ENCODE data around the gene OR2F2. TPM values are rescaled to one million over a fixed set of nuclear protein-coding genes. Genes with fewer than 3 reads are reported as not detected.

The OR2F2 gene
- total RNA-seq, 1 donor from 2014 or later = not detected

GRCh38 chr7:143906895-143907294 is 28.1 kb upstream of the OR2F2 start:
- TF ChIP-seq CTCF (IDR thresholded peaks at IDR 0.05) = no peak
- no peaks in the 10 kb centered on the region for H3K9me3 ChIP-seq
- H3K27me3 ChIP-seq = no peaks in the 10 kb centered on the region
- H3K4me3 ChIP-seq = no peak overlapping the region
- no peak overlapping the region for H3K27ac ChIP-seq
- intact Hi-C loops (cut with DNase I) = loop anchor here (10.0 kb wide), 1 partner anchor 928 kb away; the partner anchor contains the start of gene TPK1
- no peak for DNase-seq (ENCODE audit: low spot score in 2 of 2)
- H3K36me3 ChIP-seq = no peaks in the 10 kb centered on the region
- no peaks in the 10 kb centered on the region for H3K4me1 ChIP-seq

- H3K36me3 ChIP-seq = no peaks in the 10 kb centered on the region
Measured at GRCh38 chr7:143908120-143908519, 26.9 kb upstream of the OR2F2 start.

DNA sequence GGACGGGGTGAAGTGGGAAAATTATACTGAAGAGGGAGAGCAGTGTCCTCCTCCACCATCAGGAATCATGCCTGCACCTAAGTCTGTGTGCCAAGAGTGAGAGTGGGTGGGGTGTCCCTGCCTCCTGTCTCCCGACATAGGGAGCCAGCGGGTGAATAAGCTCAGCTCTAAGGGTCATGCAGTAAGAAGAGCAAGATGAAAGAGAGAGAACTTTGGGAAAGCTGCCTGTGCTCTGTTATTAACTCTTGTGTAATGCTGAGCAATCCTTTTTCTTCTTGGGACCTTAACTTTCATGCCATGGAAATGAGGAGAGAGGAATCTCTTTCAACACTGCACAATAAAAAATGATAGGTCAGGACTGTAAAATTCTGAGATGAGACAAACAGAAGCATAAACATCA is 25.2 kb upstream of the OR2F2 start:
- no peaks in the 10 kb centered on the region for H3K27me3 ChIP-seq
- TF ChIP-seq CTCF (IDR thresholded peaks at IDR 0.05) = no peak
- intact Hi-C loops (cut with DNase I) = loop anchor here (10.0 kb wide), 1 partner anchor 925 kb away; the partner anchor contains the start of gene TPK1
- H3K9me3 ChIP-seq = no peaks in the 10 kb centered on the region
- DNase-seq (ENCODE audit: low spot score in 2 of 2) = no peak
- no peaks in the 10 kb centered on the region for H3K4me1 ChIP-seq
- H3K36me3 ChIP-seq = no peaks in the 10 kb centered on the region
- H3K27ac ChIP-seq = no peak overlapping the region
- no peak overlapping the region for H3K4me3 ChIP-seq

More at GRCh38 chr7:143908120-143908519, 26.9 kb upstream of the OR2F2 start:
- TF ChIP-seq CTCF (IDR thresholded peaks at IDR 0.05) = no peak
- intact Hi-C loops (cut with DNase I) = loop anchor here (10.0 kb wide), 1 partner anchor 927 kb away; the partner anchor contains the start of gene TPK1
- Histone ChIP-seq H3K9me3 (no peaks in the 10 kb centered on the region), H3K27me3 (no peaks in the 10 kb centered on the region), H3K27ac (no peak overlapping the region), H3K4me3 (no peak overlapping the region), H3K4me1 (no peaks in the 10 kb centered on the region)
- no peak for DNase-seq (ENCODE audit: low spot score in 2 of 2)

DNA sequence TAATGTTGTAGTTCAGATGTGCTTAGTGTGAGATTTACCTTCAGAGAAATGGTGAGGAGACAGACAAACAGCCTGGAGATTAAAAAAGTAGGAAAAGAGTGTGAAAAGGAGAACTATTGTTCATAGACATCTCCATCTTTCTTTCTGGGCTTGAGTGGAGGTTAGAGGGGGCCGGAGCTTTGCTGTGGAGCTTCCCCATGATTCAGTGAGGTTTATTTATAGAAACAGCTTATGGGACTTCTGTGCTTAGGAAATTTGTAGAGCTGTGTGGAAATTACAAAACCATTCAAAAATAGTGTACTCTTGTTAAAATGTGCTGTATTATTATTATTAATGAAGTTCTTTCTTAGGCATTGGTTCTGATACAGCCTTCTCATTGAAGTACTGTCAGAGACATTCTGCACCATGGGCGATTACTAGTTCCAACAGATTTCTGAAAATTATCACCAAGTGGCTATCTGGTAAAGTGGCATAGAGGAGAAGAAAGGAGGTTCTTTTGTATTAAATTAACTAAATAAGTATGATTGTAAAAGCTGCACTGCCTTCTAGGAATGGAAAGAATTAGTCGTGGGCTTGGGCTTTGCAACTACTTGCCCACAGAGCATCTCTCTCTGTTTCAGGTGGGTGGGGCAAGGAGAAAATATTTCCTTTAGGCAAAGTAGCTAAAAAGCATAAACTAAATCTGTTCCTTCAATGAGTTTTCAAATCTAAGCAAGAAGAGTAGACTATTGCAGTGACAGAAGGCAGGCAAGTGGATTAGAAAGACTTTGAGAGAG is 24.4 kb upstream of the OR2F2 start:
- intact Hi-C loops (cut with DNase I) = no loop called here
- DNase-seq (ENCODE audit: low spot score in 2 of 2) = no peak
- Histone ChIP-seq H3K36me3 (no peaks in the 10 kb centered on the region), H3K4me1 (no peaks in the 10 kb centered on the region), H3K9me3 (no peaks in the 10 kb centered on the region), H3K4me3 (no peak overlapping the region), H3K27me3 (no peaks in the 10 kb centered on the region), H3K27ac (no peak overlapping the region)
- TF ChIP-seq CTCF (IDR thresholded peaks at IDR 0.05) = no peak

DNA sequence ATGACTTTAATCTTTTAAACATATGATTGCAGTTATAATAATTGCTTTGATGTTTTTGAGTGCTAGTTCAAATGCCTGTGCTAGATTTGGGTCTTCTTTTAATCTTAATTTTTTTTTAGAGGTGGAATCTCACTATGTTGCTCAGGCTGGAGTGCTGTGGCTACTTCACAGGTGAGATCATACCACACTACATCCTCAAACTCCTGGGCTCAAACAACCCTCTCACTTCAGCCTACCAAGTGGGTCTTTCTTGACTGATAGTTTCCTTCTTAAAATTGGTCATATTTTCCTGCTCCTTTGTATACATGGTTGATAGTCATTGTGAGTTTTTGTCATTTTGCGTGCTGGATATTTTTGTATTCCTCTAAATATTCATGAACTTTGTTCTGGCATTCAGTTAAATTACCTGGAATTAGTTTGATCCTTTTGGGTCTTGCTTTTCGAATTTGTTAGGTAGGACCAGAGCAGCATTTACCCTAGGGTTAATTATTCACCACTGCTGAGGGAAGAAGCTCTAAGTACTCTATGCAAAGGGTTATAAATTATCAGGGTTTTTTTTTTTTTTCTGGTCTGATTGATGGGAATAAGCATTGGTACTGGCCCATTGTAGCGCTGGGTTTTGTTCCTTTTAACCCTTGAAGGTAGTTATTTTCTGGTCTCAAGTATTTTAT is 21.0 kb upstream of the OR2F2 start:
- no peak overlapping the region for H3K27ac ChIP-seq
- TF ChIP-seq CTCF (IDR thresholded peaks at IDR 0.05) = no peak
- no peaks in the 10 kb centered on the region for H3K9me3 ChIP-seq
- intact Hi-C loops (cut with DNase I) = no loop called here
- DNase-seq (ENCODE audit: low spot score in 2 of 2) = no peak
- no peak overlapping the region for H3K4me3 ChIP-seq
- no peaks in the 10 kb centered on the region for H3K27me3 ChIP-seq
- H3K36me3 ChIP-seq = no peaks in the 10 kb centered on the region
- H3K4me1 ChIP-seq = no peaks in the 10 kb centered on the region
